GM12801 (cell line): ENCODE measurements around the gene PCNX2.

Experiments
- TF ChIP-seq, protein P1 (sequence below): IDR thresholded peaks from one replicate; pipeline ENCODE4 v1.5.1; 2011; ENCODE audit warnings: control low read depth; ENCODE audit not compliant: insufficient read length; ENCODE audit errors: extremely low read depth

The PCNX2 gene

DNA sequence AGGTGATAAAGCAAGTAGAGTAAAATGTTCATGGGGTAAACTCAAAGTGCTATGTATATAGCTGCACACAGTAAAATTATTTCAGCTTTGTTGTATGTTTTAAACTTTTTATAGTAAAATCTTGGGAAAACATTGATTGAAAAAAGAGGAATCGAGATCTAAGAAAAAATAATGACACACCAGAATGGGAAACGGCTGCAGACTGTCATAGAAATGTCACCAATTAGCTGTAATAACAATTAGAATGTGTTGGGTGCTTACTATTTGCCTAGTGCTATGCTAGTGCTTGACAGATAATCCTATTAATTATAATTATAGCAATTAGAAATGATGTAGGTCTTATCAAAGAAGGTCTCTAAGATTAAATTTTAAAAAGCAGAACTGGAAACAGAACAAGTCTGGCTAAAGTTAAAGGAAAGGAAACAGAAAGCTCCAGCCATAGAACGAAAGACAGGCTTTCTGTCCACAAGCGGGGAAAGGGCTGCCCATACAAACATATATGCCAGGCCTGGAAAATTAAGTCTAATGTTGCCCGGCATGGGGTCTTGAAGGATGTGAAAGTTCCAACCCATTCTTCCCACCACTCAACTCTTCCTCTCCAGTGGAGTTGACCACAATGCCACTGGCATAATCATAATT lies 5.0 kb downstream of the PCNX2 start:
- TF ChIP-seq, protein P1, sequence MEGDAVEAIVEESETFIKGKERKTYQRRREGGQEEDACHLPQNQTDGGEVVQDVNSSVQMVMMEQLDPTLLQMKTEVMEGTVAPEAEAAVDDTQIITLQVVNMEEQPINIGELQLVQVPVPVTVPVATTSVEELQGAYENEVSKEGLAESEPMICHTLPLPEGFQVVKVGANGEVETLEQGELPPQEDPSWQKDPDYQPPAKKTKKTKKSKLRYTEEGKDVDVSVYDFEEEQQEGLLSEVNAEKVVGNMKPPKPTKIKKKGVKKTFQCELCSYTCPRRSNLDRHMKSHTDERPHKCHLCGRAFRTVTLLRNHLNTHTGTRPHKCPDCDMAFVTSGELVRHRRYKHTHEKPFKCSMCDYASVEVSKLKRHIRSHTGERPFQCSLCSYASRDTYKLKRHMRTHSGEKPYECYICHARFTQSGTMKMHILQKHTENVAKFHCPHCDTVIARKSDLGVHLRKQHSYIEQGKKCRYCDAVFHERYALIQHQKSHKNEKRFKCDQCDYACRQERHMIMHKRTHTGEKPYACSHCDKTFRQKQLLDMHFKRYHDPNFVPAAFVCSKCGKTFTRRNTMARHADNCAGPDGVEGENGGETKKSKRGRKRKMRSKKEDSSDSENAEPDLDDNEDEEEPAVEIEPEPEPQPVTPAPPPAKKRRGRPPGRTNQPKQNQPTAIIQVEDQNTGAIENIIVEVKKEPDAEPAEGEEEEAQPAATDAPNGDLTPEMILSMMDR = no peak

DNA sequence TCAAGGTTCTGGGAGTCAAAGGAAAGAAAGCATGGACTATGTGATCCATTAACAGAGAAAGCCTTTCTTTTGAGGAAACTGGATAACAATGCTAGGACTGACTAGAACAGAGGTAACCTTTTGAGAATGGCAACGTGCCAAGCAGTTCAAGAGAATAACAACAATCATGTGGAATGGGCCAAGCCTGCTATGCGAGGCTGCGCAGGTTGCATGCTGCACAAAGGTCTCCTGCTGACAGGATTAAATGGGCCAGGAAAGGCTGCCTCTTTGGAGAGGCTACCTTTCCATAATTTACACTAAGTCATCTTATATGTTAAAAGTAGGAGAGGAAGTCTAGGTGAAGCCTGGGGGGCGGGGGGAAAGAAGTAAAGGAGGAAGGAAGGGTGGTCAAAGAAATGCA lies 5.8 kb downstream of the PCNX2 start:
- TF ChIP-seq, protein P1 = no peak

DNA sequence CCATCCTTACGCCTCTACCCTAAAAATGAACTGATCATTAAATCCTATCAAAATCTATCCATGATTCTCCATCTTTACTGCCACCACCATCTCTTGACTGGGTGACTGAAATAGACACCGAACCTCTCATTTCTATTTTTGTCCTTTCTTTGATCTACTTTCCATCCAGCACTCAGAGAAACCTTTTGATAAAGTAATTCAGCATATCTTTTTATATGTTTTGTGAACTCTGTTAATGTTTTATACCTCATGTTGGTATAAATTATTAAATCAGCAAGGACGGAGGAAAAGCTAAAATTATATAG lies 13.0 kb downstream of the PCNX2 start:
- TF ChIP-seq, protein P1 = no peak

DNA sequence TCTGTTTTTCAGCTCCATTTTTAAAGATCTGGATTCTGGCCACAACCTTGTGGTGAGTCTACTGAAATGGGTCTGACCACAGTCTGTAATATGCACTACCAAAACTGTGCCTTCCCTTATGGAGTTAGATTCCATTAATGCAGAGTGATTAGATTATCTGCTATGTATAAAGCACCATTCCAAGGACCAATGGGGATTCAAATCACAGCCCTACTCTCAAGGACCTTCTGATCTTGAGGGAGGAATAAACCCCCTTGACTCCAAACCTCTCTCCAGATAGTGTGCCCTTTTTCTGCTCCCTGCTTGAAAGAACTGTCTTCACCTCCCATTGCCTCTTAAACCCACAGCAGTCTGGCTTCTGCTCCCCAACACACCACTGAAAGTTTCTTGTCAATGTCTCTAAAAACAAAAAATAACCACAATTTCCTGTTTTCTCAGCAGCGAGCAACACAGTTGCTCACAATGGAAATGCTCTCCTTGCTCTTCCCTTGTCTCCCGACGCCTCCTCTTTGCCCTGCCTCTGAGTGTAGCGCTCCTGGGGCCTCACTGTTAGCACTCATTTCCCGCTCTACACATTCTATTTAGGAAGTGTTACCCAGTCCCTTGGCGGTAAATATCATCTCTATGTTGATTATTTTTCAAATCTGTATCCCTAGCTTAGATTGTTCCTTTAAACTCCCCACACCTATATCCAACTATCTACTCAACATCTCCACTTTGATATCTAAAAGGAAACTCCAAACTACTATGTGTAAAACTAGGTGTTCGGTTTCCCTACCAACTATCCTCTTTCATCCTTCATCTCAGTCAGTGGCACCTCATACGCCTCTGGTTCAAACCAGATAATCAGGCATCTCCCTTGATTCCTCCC lies 13.6 kb downstream of the PCNX2 start:
- TF ChIP-seq, protein P1 = no peak

DNA sequence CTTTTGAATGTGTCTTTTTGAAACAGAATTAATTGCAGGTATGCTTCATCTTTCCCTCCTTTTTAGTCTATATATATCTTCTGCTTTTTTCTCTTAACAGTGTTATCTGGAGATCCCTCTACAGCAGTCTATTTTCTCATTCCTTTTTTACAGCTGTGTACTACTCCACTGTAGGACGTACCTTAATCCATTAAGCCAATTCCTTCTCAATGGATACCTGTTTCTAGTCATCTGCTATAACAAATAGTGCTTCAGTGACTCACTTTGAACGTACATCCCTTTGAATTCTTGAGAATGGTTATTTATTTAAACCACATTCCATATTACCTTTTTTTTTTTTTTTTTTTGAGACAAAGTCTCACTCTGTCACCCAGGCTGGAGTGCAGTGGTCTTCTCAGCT lies 15.6 kb downstream of the PCNX2 start:
- TF ChIP-seq, protein P1 = no peak

DNA sequence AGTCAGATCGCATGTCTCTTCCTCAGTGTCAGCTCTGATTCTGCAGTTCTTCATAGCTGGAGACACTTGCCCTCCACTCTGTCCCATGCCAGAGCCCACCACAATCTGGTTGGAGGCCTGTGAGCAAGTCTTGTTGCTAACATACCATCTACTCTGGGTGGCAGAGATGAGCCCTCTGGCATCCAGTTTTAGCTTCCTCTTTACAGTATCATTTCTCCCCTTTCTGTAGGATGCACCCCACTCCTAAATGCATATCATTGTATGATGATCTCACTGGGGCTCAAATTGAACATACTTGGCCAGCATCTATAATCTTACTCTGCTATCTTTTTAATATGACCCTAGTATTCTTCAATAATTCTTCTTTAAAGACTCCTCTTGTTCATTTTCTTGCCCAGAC lies 16.9 kb downstream of the PCNX2 start:
- TF ChIP-seq, protein P1 = no peak

DNA sequence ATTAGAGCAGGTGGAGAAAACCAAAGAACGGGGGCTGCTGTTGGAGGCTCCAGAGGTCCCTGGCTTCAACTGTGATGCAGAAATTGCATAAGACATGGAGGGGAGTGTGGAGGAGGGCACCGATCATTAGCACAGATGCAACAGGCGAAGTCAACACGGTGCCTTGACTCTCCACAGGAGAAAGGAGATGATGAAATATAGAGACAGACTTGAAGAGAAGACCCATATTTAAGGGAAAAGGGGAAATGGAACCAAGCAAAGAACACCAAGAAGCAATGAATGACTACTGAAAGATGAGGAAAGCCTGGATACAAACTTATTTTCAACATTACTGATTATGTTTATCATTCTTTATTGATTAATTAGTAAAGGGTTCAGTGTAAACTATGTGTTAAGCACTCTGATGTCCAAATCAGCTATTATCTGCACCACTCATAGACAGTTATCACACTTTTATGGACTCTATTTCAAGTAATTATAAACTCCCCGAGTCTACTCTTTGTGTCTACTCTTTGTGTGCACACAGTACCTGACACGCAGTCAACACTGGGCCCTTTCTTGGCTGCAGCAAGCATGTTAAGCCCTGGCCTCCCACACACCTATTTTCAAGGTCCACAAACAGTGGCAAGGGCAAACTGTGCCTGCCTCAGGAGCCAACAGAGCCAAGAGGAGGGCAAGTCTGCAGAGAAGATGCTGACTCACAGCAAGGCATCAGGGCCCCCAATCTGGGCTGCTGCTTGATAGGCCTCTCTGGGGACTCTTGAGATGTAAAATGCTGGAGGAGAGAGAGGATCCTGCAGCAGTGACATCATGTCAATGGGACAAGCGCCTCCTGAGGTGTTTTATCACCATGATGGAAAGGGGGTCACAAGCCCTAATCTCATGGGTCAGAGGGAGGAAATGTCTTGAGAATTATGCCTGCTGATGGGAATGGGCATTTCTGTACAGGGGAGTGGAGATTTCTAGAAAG lies 17.6 kb downstream of the PCNX2 start:
- TF ChIP-seq, protein P1 = no peak
